Right lobe of liver (tissue), 4 donors: ENCODE measurements around the gene ARSG.

Source experiments
- CTCF ChIP-seq, 4 donors: fragments of 200-600 bp in 3 of 4; fragments of 450-650 bp in 1 of 4; IDR thresholded peaks; one replicate each; pipeline versions ENCODE4 v1.5.1 to v1.8.0; 2016 to 2022; ENCODE audit warnings: antibody characterized with exemption in 4 of 4, mild to moderate bottlenecking in 2 of 4
- POLR2A ChIP-seq: fragments of 450-650 bp; IDR thresholded peaks from one replicate; pipeline ENCODE4 v1.6.1; 2017; ENCODE audit warnings: antibody characterized with exemption, mild to moderate bottlenecking
- donor health status: DM: no; HTN: no; CAD: no.
- donor health status: DM: no; HTN: no; CAD: no.
- donor health status: DM: no; HTN: yes; CAD: no.

DNA sequence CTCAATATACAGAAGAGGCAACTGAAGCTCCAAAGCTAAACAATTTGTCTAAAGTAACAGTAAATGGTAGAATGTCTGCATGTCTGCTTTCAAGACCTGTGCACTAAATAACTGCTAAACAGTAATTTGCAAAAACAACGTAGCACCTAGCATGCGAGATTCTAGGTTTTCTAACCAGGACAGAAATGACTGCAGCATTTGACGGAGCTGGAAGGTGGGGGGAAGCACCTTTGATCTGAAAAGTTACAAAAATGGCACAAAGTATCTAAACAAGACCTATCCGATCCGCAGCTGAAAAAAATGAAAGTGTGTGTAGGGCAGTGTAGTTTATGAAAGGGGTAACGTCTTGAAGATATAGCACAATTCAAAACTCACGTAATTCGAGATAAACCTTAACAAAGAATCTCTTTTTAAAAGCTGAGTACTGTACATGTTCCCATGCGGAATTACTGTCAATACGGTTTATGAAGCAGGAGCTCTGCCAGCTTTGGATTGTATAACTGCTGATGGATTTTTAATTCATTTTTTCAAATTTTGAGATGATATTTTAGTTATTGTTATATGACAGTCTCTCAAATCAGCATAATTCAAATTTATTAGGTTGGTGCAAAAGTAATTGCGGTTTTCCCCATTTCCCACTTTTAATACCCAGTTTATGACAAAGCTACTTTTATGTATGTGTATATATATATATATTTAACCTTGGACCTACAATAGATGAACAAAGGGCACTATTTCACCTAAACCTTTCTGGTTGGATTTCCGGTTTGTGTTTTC is 167.2 kb downstream of the ARSG start:
- TF ChIP-seq CTCF (IDR thresholded peaks at IDR 0.05) (no peak), POLR2A (no peak)
